GM19193 (cell line): ENCODE data around the gene PIP4P1.

Experiments
- POLR2A ChIP-seq: IDR thresholded peaks from 4 replicates; pipeline ENCODE4 v1.6.1; 2011; ENCODE audit not compliant: insufficient read depth, insufficient read length; ENCODE audit errors: extremely low read depth

PIP4P1 gene

GRCh38 chr14:20455355-20456300, 5.6 kb downstream of the PIP4P1 start:
- peak; percentile 47 for TF ChIP-seq POLR2A

GRCh38 chr14:20454516-20455354, 6.5 kb downstream of the PIP4P1 start, which contains the start of the genes APEX1 and OSGEP:
Gene APEX1, plus strand, starts transcription at chr14:20455226. Its CDS starts 420 bp downstream, at chr14:20455646.
Gene OSGEP, minus strand, starts transcription at chr14:20454812. Its CDS starts 129 bp downstream, at chr14:20454683.
- TF ChIP-seq POLR2A: peak; percentile 85

- no peak for TF ChIP-seq POLR2A
These were observed 14.3 kb downstream of the PIP4P1 start for GRCh38 chr14:20446889-20447288.

- TF ChIP-seq POLR2A: no peak
These were observed 19.8 kb downstream of the PIP4P1 start for GRCh38 chr14:20441461-20441860.

GRCh38 chr14:20440882-20441281, 20.4 kb downstream of the PIP4P1 start:
- no peak for TF ChIP-seq POLR2A

GRCh38 chr14:20440465-20440864, 20.8 kb downstream of the PIP4P1 start:
- TF ChIP-seq POLR2A: no peak

GRCh38 chr14:20438664-20439063, 22.6 kb downstream of the PIP4P1 start:
- TF ChIP-seq POLR2A: no peak

- no peak for TF ChIP-seq POLR2A
These were observed 24.9 kb downstream of the PIP4P1 start for GRCh38 chr14:20436363-20436755.

GRCh38 chr14:20435582-20436362, 25.5 kb downstream of the PIP4P1 start, which contains the start of gene KLHL33:
Gene KLHL33, minus strand, starts transcription at chr14:20436166. Its CDS starts 355 bp downstream, at chr14:20435811.
- no peak for TF ChIP-seq POLR2A

GRCh38 chr14:20434701-20435581, 26.3 kb downstream of the PIP4P1 start:
- TF ChIP-seq POLR2A: no peak

GRCh38 chr14:20429801-20430669, 31.2 kb downstream of the PIP4P1 start:
- TF ChIP-seq POLR2A: no peak

GRCh38 chr14:20428802-20429201, 32.4 kb downstream of the PIP4P1 start:
- TF ChIP-seq POLR2A: no peak

- TF ChIP-seq POLR2A: no peak
These were observed 33.2 kb downstream of the PIP4P1 start for GRCh38 chr14:20428010-20428365.
